ENCODE results near the gene TMEM132C.

The TMEM132C gene

DNA sequence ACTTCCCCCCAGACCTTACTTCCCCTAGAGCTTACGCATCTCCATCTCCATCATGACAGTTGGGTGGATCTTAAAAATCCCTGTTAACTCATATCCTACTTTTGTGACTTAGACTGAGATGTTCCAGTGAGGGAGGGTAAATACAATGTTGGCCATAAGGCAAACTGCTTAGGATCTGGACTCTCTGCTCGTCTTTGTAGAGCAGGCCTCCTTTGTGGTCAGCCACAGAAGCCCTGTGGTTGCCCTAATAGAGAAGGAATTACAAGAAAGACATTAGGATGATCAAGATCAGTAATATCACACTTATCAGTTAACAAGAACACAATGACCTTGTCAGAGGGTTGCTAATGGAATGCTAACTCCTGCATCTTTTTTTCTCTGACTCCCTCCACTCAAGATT lies 52.0 kb downstream of the TMEM132C start:
- no peak overlapping the region for H3K27ac ChIP-seq (ENCODE audit: poor library complexity, severe bottlenecking)

DNA sequence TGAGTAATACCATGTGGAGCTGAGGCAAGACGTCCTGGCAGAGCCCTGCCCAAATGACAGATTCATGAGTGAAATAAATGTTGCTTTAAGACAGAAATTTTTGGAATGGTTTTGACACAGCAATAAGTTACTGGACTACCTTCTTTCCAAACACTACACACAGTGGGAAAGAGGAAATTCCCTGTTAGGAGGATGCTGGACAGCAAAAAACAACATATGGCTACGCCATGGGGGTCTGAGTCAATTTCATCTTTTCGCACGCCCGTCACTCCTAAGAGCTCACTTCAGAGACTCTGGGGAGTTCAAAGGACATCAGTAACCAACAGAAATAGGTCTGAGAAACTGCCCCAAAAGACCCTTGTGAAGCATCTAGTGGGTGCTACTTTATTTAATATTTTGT lies 55.4 kb downstream of the TMEM132C start:
- ATAC-seq (ENCODE audit: low read depth) (no peak), DNase-seq (ENCODE audit: low spot score) (no peak)
- Histone ChIP-seq H3K4me3 (ENCODE audit: severe bottlenecking) (no peak overlapping the region), H3K27ac (ENCODE audit: poor library complexity, severe bottlenecking) (no peak overlapping the region), H3K9me3 (ENCODE audit: severe bottlenecking) (no peaks in the 10 kb centered on the region), H3K4me1 (ENCODE audit: insufficient read depth, poor library complexity, severe bottlenecking) (no peaks in the 10 kb centered on the region), H3K36me3 (ENCODE audit: low read depth) (no peaks in the 10 kb centered on the region), H3K27me3 (ENCODE audit: insufficient read depth, poor library complexity, severe bottlenecking) (no peaks in the 10 kb centered on the region)
- TF ChIP-seq, protein P1, sequence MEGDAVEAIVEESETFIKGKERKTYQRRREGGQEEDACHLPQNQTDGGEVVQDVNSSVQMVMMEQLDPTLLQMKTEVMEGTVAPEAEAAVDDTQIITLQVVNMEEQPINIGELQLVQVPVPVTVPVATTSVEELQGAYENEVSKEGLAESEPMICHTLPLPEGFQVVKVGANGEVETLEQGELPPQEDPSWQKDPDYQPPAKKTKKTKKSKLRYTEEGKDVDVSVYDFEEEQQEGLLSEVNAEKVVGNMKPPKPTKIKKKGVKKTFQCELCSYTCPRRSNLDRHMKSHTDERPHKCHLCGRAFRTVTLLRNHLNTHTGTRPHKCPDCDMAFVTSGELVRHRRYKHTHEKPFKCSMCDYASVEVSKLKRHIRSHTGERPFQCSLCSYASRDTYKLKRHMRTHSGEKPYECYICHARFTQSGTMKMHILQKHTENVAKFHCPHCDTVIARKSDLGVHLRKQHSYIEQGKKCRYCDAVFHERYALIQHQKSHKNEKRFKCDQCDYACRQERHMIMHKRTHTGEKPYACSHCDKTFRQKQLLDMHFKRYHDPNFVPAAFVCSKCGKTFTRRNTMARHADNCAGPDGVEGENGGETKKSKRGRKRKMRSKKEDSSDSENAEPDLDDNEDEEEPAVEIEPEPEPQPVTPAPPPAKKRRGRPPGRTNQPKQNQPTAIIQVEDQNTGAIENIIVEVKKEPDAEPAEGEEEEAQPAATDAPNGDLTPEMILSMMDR (IDR thresholded peaks at IDR 0.05; ENCODE audit: poor library complexity, severe bottlenecking) = no peak

More for the DNA sequence above, 52.0 kb downstream of the TMEM132C start:
- Histone ChIP-seq H3K4me3 (ENCODE audit: severe bottlenecking) (no peak overlapping the region), H3K4me1 (ENCODE audit: insufficient read depth, poor library complexity, severe bottlenecking) (no peaks in the 10 kb centered on the region), H3K9me3 (ENCODE audit: severe bottlenecking) (no peaks in the 10 kb centered on the region), H3K27me3 (ENCODE audit: insufficient read depth, poor library complexity, severe bottlenecking) (no peaks in the 10 kb centered on the region), H3K36me3 (ENCODE audit: low read depth) (no peaks in the 10 kb centered on the region)
- DNase-seq (ENCODE audit: low spot score) (no peak), ATAC-seq (ENCODE audit: low read depth) (no peak)
- TF ChIP-seq, protein P1 (IDR thresholded peaks at IDR 0.05; ENCODE audit: poor library complexity, severe bottlenecking) = no peak

DNA sequence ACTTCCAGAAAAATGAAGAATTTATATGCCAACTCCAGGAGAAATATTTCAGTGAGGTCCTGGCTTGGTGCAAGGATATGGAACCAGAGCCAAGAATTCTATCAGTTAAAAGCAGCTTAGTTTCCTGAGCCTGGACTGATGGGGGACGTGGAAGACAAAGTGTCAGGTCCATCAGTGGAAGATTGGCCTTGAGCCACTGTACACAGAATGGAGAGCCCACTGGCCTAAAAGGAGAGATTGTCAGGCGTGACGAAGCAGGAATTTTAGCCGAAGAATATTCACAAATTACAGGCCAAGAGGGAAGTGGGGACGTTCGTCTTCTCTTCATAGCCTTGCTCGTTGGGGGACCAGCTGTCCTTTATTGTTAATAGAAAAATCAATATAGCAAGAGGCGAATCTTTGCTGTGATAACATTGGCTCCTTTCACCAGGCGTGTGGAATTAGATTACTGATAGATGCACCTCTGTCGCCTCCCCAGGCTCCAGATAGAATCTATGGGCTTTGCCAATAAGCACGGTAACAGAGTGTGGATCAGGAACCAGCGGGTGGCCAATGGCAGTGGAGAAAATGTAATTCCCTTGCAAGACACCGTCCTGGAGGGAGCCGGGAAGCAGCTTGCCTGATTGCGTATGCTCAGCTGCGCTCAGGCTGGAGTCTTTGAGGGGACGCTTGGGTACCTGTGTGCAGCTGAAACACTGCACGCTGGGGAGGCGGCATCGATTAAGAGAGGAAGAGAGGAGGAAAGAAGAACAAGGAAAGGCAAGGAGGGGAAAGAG lies 56.4 kb downstream of the TMEM132C start:
- ATAC-seq (ENCODE audit: low read depth) (no peak), DNase-seq (ENCODE audit: low spot score) (no peak)
- no peaks in the 10 kb centered on the region for H3K4me1 ChIP-seq (ENCODE audit: insufficient read depth, poor library complexity, severe bottlenecking)
- H3K9me3 ChIP-seq (ENCODE audit: severe bottlenecking) = no peaks in the 10 kb centered on the region
- H3K27ac ChIP-seq (ENCODE audit: poor library complexity, severe bottlenecking) = no peak overlapping the region
- no peaks in the 10 kb centered on the region for H3K36me3 ChIP-seq (ENCODE audit: low read depth)
- no peak overlapping the region for H3K4me3 ChIP-seq (ENCODE audit: severe bottlenecking)
- no peaks in the 10 kb centered on the region for H3K27me3 ChIP-seq (ENCODE audit: insufficient read depth, poor library complexity, severe bottlenecking)
- TF ChIP-seq, protein P1 (IDR thresholded peaks at IDR 0.05; ENCODE audit: poor library complexity, severe bottlenecking) = no peak

DNA sequence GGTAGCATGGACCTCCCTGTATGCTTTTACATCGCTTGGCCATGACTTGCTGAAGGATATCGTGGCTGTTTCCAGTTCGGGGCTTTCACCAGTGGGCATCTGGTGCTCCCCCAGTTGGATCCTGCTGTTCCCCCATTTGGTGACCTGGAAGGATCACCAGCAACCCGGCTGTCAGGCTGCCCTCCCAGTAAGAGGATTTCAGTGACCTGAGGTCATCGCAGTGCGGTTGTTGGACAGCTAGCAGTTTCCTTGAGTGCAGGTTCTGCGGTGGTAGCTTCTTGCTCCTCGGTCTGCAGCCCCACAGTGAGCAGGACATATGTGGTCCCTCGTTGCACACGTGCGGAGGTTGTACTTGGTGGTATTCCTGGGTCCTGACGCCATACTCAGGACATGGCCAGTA lies 58.7 kb downstream of the TMEM132C start:
- H3K9me3 ChIP-seq (ENCODE audit: severe bottlenecking) = no peaks in the 10 kb centered on the region
- no peaks in the 10 kb centered on the region for H3K36me3 ChIP-seq (ENCODE audit: low read depth)
- H3K27me3 ChIP-seq (ENCODE audit: insufficient read depth, poor library complexity, severe bottlenecking) = no peaks in the 10 kb centered on the region
- H3K4me3 ChIP-seq (ENCODE audit: severe bottlenecking) = no peak overlapping the region
- no peaks in the 10 kb centered on the region for H3K4me1 ChIP-seq (ENCODE audit: insufficient read depth, poor library complexity, severe bottlenecking)
- H3K27ac ChIP-seq (ENCODE audit: poor library complexity, severe bottlenecking) = no peak overlapping the region
- TF ChIP-seq, protein P1 (IDR thresholded peaks at IDR 0.05; ENCODE audit: poor library complexity, severe bottlenecking) = no peak
- ATAC-seq (ENCODE audit: low read depth) (no peak), DNase-seq (ENCODE audit: low spot score) (no peak)

DNA sequence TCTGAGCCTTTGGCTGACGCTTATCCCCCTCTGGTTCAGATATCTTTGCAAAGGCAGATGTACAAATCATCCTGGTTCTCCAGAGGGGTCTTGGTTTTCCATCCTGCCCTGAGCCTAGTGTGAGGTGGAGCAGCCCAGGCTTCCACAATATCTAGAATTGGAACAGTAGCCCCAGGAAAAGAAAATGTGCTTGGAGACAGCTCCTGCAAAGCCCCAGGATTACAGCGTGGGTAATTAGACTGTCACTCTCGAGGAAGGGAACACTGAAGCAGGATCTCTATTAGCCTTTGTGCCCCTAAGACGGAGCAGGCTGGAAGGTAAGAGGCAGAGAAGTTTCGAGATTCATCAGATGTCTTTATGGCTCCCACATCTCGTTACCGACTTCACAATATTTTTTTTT lies 59.4 kb downstream of the TMEM132C start:
- TF ChIP-seq, protein P1 (IDR thresholded peaks at IDR 0.05; ENCODE audit: poor library complexity, severe bottlenecking) = no peak
- Histone ChIP-seq H3K27me3 (ENCODE audit: insufficient read depth, poor library complexity, severe bottlenecking) (no peaks in the 10 kb centered on the region), H3K9me3 (ENCODE audit: severe bottlenecking) (no peaks in the 10 kb centered on the region), H3K4me3 (ENCODE audit: severe bottlenecking) (no peak overlapping the region), H3K4me1 (ENCODE audit: insufficient read depth, poor library complexity, severe bottlenecking) (no peaks in the 10 kb centered on the region), H3K36me3 (ENCODE audit: low read depth) (no peaks in the 10 kb centered on the region), H3K27ac (ENCODE audit: poor library complexity, severe bottlenecking) (no peak overlapping the region)
- ATAC-seq (ENCODE audit: low read depth) (no peak), DNase-seq (ENCODE audit: low spot score) (no peak)

All from RWPE2 (cell line).